Stimulated activated naive CD4-positive, alpha-beta T cell treated with Interleukin-2 at 50 U/mL for 16 hours (primary cell): Measurements from ENCODE around the gene TEPSIN.

ENCODE experiments used
- DNase-seq: peaks from one replicate; lab custom pipeline; 2025; lab: John Stamatoyannopoulos, UW

Gene TEPSIN

DNA sequence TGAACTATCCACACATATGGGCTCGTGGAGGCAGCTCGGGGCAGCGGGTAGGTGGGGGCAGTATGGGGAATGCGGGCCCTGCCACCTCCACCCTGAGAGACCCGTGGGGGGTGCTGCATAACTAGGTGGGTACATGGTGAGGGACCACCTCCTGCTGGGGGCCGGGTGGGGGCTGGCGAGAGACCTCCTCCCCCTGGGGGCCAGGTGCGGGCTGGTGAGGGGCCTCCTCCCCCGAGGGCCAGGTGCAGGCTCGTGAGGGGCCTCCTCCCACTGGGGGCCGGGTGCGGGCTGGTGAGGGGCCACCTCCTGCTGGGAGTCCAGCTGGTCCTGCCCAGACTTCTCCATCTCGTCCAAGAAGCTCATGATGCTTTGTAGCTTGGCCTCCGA, 41.5 kb downstream of the TEPSIN start:
- no peak for DNase-seq

- no peak for DNase-seq
Observed at GRCh38 chr17:81196505-81197408, 42.1 kb downstream of the TEPSIN start.

DNA sequence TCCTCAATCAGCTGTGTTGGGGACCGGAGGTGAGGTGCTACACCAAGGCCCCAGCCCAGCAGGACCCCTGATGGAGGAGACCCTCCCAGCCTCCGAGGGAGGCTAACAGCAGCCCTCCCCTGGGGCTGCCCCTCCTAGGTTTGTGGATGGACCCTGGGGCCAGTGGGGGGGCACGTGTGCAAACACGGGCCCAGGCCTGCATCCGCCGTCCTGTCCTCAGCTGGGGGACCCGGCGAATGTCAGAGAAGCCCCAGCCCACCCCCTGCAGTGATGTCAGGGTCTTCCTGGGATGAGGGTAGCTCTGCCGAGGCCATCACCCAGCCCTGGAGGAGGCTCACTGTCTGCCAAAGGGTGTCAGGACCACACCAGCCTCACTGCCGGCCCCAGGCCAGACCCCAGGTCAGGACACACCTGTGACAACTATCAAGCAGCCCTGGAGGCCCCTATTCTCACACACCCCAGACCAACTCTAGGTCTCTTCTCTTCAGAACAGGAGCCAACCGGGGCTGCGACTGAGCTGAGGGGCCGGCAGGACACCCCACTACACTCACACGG, 42.8 kb downstream of the TEPSIN start:
- DNase-seq, result no peak

DNA sequence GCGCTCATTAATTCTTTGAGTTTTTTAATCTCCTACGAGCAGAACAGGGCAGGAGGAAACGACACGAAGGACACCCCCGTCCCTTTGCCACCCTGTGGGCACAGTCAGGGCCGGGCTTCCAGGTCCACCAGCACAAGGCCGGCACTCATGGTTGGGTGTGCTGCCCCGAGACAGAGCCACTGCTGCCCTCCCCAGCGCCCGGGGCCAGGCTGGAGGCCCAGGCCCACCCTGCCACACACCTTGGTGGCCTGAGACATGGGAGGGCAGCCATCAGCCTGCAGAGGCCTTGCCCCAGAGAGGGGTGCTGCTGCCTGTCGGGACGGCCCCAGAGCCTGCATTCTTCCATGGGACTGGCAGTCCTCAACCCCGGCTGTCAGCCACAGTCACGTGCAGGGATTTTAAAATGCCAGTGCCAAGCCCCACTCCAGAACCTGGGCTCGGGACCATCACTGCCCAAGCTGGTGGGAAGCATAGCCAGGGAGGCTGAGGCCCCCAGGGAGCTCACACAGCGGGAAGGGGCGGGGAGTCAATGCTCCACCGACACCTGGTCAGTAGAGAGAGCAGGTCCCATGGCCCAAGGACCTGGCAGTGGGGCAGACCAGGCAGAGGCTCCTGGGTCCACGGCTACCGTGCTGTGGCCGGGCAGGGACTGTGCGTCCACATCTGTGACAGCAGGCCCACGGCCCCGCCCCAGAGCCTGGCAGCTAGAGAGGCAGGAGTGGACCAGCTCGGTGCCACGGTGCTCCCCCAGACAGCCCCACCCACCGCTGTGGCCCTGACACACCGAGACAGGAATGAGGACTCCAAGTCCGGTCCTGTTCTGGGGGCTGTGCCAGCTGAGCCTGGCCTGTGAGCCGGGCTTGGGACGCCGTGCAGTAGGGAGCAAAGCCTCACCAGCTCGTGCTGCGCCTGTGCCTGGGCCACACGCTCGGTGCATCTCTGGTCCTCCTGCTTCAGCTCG, 43.6 kb downstream of the TEPSIN start:
- DNase-seq, result no peak

DNA sequence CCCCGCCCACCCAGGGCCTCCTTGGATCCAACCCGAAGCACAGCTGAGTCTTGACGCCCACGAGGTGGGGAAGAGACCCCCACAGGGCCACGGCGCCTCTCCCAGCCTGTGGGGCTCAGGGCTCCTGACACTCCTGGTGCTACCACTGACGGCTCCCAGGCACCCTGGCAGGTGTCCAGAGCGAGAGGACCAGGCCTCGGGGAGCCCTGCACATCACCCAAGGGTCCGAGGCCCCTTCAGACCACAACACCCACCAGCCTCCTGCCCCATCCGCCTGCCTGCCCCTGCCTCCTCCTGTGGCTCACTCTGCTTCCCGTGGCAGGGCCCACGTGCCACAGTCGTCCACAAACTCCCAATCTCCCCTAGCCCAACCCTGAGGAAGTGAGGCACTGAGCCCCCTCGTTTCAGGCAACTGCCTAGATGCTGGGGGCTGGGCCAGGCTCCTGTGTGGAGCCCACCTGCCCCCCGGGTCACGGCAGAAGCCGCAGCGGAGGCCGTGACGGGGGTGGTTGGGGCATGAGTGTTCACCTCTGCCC, 44.6 kb downstream of the TEPSIN start:
- DNase-seq, result no peak

- no peak for DNase-seq
Observed at GRCh38 chr17:81193470-81194224, 45.2 kb downstream of the TEPSIN start.

- DNase-seq, result no peak
Observed at GRCh38 chr17:81193051-81193410, 45.8 kb downstream of the TEPSIN start.

- DNase-seq, result no peak
Observed at GRCh38 chr17:81192386-81193050, 46.3 kb downstream of the TEPSIN start.

- no peak for DNase-seq
Observed at GRCh38 chr17:81191646-81192045, 47.2 kb downstream of the TEPSIN start.

- DNase-seq, result no peak
Observed at GRCh38 chr17:81191116-81191515, 47.7 kb downstream of the TEPSIN start.

DNA sequence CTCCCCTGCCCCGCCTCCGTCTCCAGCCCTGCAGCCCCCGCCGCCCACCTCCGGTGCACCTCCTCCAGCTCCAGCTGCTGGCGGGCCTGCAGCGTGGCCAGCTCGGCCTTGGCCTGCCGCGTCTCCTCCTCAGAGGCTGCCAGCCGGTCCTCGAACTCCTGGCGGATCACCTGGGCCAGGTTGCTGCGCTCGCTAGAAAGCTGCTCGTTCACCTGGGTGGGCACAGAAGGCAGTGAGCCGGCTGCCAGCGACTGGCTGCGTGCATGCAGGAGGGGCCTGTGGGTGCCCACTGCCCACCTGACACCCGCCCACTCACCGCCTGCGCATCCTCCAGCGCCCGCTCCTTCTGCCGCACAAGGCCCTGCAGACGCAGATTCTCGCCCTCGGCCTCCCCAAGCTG, 48.3 kb downstream of the TEPSIN start:
- DNase-seq, result no peak

GRCh38 chr17:81189670-81190530, 49.0 kb downstream of the TEPSIN start:
- no peak for DNase-seq

DNA sequence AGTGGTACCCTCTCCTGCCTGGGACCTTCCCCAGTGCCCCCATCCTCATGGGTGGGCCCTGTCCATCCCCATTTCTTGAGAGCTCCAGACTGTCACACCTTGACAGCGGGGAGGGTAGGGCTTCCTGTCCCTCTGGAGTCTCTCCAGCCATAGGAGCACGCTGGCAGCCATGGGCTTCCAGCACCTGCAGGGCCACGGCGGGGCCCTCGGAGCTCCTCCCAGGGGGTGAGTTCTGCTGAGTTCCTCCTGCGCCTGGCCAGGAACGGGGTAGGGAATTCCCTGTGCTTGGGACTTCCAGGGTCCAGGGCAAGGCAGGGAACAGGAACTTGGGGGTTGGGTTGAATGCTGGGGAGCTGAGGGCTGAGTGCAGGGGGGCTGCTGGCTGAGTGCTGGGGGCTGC, 49.8 kb downstream of the TEPSIN start:
- no peak for DNase-seq

- DNase-seq, result no peak
Observed at GRCh38 chr17:81188491-81188840, 50.4 kb downstream of the TEPSIN start.

DNA sequence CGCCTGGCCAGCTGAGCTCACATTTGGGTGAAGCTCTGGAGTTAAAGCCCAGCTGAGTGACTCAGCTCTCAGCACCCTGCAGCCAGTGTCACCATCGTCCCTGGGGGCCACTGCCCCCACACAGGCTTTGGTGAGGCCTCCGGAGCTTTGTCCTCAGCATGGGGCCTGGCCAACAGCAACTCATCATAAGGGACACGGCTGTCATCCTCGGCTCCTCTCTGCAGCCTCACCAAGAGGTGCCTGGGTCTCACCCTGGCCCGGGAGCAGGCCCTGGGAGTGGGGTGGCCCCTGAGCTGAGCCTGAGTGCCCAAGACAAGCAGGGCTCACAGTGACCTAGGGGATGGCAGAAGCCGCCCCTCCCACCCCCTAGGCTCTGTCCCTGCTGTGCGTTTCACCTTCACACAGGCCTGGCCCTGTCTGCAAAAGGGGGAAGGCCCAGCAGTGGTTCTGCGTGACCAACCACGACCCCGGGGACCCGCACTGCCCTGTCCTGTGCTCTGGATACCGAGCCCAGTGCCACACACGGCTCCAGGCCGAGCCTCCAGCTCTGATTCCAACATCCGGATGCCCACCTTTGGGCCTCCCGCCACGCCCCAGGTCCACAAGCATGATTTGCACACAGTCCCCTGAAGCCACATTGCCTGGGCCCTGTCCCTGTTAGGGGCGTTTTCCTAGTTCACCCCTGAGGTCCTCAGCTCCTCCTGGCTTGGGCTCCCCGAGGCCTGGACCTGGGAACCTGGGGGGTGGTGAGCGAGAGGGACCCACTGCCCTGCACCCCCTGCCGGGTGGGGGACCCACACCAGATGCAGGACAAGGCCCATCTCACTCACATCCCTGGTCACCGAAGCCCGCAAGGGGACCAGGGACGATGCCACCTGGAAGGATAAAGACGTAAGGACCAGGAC, 51.0 kb downstream of the TEPSIN start:
- no peak for DNase-seq

- no peak for DNase-seq
Observed at GRCh38 chr17:81187120-81187519, 51.7 kb downstream of the TEPSIN start.

DNA sequence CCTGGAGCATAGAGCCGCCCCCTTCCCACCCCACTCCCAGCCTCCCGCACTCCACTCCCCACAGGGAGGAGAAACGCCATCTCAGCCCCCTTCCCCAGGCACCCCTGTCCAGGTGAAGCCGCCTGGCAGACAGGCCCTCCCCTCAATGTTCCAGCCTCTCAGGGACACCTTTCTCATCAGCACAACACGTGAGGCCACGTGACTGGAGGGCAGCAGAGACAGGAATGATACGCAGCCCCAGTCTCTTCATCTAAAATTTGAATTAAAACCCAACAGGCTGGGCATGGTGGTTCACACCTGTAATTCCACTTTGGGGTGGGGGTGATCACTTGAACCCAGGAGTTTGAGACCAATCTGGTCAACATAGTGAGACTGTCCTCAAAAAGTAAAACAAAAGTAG, 52.7 kb downstream of the TEPSIN start:
- DNase-seq, result no peak

GRCh38 chr17:81184555-81184954, 54.3 kb downstream of the TEPSIN start:
- no peak for DNase-seq

DNA sequence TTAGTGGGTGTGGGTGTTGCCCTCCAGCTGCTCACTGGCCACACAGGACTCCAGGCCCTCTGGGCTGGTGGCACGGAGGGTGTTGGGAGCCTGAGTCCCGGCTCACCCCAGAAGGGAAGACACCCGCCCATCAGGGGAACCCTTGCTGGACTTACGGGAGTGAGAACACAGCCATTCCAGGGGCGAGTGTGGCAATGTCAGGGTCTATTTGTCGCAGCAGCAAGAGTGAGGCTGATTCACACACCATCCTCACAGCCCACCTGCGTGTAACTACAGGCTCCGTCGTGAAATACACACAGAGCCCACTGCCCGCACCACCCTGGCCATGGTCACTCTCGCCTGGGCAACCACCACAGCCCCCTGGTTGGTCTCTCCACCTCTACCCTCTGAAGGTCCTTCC, 55.0 kb downstream of the TEPSIN start:
- no peak for DNase-seq
